Upper lobe of left lung (tissue), 4 donors: ENCODE measurements around the gene NBL1.

ENCODE experiments used
- CTCF ChIP-seq, 6 experiments: fragments of 450-650 bp in 4 of 6; fragments of 200-600 bp in 2 of 6; sonication (generic) in 2 of 6; IDR thresholded peaks; one replicate each; pipeline ENCODE4 v1.5.1; 2016 to 2019; ENCODE audit warnings: antibody characterized with exemption in 6 of 6
- EP300 ChIP-seq, 4 donors: sonication (generic); formaldehyde crosslinking; IDR thresholded peaks; one replicate each; pipeline ENCODE4 v1.5.1; 2017; ENCODE audit warnings: antibody characterized with exemption in 4 of 4, control low read depth in 2 of 4
- POLR2A ChIP-seq, 4 donors: fragments of 450-650 bp; IDR thresholded peaks; one replicate each; pipeline ENCODE4 v1.5.1; 2016 to 2017; ENCODE audit warnings: antibody characterized with exemption in 4 of 4, mild to moderate bottlenecking in 2 of 4

DNA sequence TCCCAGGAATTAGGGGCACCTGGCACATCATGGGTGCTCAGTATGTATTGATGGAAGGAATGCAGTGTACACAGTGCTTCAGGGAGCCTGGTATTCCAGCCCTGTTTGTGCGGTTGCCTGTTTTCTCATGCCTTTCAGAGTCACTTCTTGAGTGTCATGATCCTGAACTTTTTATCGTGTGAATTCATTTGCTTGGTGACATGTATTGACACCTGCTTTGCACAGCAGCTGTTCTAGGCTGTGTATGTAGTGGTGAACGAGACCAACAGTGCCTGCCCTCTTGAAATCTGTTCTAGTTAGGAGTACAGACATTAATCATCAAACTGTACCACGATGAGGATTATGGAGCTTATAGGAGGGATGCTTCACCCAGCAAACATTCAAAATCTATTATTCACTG lies 26.7 kb downstream of the NBL1 start:
- TF ChIP-seq POLR2A (IDR thresholded peaks at IDR 0.05) (no peak), CTCF (IDR thresholded peaks at IDR 0.05) (no peak), EP300 (IDR thresholded peaks at IDR 0.05) (no peak)
